Fibroblast of lung (primary cell): ENCODE results near the gene MCCC1. TPM values are rescaled to one million over a fixed set of nuclear protein-coding genes. Genes with fewer than 3 reads are reported as not detected.

Experiments used
- DNase-seq, 2 donors: peaks; one replicate each; pipeline versions ENCODE4 v3.0.0 to v3.0.0-alpha.2; 2010; ENCODE audit warnings: low read depth in 2 of 2
- H2AFZ ChIP-seq: 2 replicates; pipeline ENCODE4 v1.5.1; 2012; ENCODE audit warnings: low read length, control low read depth, inconsistent platforms
- H3K27ac ChIP-seq: 2 replicates; pipeline ENCODE4 v1.5.1; 2011; ENCODE audit warnings: low read length, control low read depth; ENCODE audit not compliant: insufficient read depth
- H3K27me3 ChIP-seq: 2 replicates; pipeline ENCODE4 v1.5.1; 2011; ENCODE audit warnings: mild to moderate bottlenecking, low read length; ENCODE audit not compliant: control insufficient read depth, insufficient read depth
- H3K36me3 ChIP-seq: 2 replicates; pipeline ENCODE4 v1.5.1; 2011; ENCODE audit warnings: low read length; ENCODE audit not compliant: control insufficient read depth, insufficient read depth
- H3K4me1 ChIP-seq: 2 replicates; pipeline ENCODE4 v1.5.1; 2011; ENCODE audit warnings: low read length; ENCODE audit not compliant: control insufficient read depth, insufficient read depth; ENCODE audit errors: extremely low read depth
- H3K4me2 ChIP-seq: 2 replicates; pipeline ENCODE4 v1.5.1; 2011; ENCODE audit warnings: low read length, control low read depth; ENCODE audit not compliant: insufficient read depth; ENCODE audit errors: extremely low read depth
- H3K4me3 ChIP-seq, 4 experiments: fragments of 200-600 bp in 1 of 4; sonication (generic) in 1 of 4; replicated peaks in 1 of 4; 2 replicates each; pipeline ENCODE4 v1.5.1; 2011 to 2016; ENCODE audit warnings: low read length in 4 of 4, low read depth in 3 of 4, mild to moderate bottlenecking in 3 of 4, control low read depth in 2 of 4, inconsistent platforms in 1 of 4, mixed read lengths in 1 of 4; ENCODE audit not compliant: insufficient read depth in 1 of 4; ENCODE audit errors: control extremely low read depth in 1 of 4
- H3K79me2 ChIP-seq: 2 replicates; pipeline ENCODE4 v1.5.1; 2012; ENCODE audit warnings: mild to moderate bottlenecking, low read length, inconsistent platforms; ENCODE audit not compliant: control insufficient read depth, insufficient read depth
- H3K9ac ChIP-seq: 2 replicates; pipeline ENCODE4 v1.5.1; 2011; ENCODE audit warnings: mild to moderate bottlenecking, low read length, control low read depth; ENCODE audit not compliant: insufficient read depth
- H3K9me3 ChIP-seq: 2 replicates; pipeline ENCODE4 v1.5.1; 2012; ENCODE audit warnings: low read depth, low read length; ENCODE audit not compliant: control insufficient read depth, insufficient read depth
- H4K20me1 ChIP-seq: 2 replicates; pipeline ENCODE4 v1.5.1; 2011; ENCODE audit warnings: low read length; ENCODE audit not compliant: control insufficient read depth, insufficient read depth; ENCODE audit errors: extremely low read depth
- CTCF ChIP-seq, 2 donors: IDR thresholded peaks in 1 of 2; conservative IDR thresholded peaks in 1 of 2; 1 replicate in 1 of 2; 2 replicates in 1 of 2; pipeline ENCODE4 v1.5.1; 2011 to 2012; ENCODE audit warnings: low read length in 2 of 2, control low read depth in 1 of 2, inconsistent platforms in 1 of 2, low read depth in 1 of 2, mild to moderate bottlenecking in 1 of 2
- EZH2 ChIP-seq: IDR thresholded peaks from 2 replicates; pipeline ENCODE4 v1.5.1; 2012; ENCODE audit warnings: low read length, control low read depth, mild to moderate bottlenecking; ENCODE audit errors: missing control alignments
- polyA plus RNA-seq, 2 donors: library from polyadenylated mRNA; depleted of rRNA in 1 of 2; stranded (reverse) in 1 of 2; unstranded in 1 of 2; fragments of >200 nt; gene quantifications; 2 replicates each; pipeline ENCODE4 v1.2.1, GENCODE V29; 2011 to 2012; ENCODE audit warnings: missing spikeins in 1 of 2
- total RNA-seq: library from RNA; depleted of rRNA; stranded (reverse); fragments of >200 nt; gene quantifications from 2 replicates; pipeline ENCODE4 v1.2.1, GENCODE V29; 2014

Gene MCCC1
- total and polyA plus RNA-seq, 2 donors (not counting 1 experiment from before 2014, with no cell fraction given) = 16.1 to 29.1 TPM

DNA sequence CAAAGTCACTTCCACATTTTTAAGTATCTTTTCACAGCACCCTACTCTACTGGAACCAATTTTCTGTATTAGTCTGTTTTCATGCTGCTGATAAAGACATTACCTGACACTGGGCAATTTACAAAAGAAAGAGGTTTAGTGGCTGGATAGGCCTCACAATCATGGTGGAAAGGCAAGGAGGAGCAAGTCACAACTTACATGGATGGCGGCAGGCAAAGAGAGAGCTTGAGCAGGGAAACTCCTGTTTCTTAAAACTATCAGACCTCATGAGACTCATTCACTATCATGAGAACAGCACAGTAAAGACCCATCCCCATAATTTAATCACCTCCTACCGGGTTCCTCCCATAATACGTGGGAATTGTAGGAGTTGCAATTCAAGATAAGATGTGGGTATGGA is 18.7 kb downstream of the MCCC1 start:
- Histone ChIP-seq H3K4me2 (no peak overlapping the region), H3K36me3 (peaks cover 3% of the 10 kb centered on the region), H3K4me1 (no peaks in the 10 kb centered on the region), H3K27ac (no peak overlapping the region), H3K4me3 (no peak overlapping the region), H2AFZ (no peak overlapping the region), H3K9me3 (no peaks in the 10 kb centered on the region), H3K27me3 (no peaks in the 10 kb centered on the region), H3K79me2 (no peaks in the 10 kb centered on the region), H3K9ac (no peak overlapping the region), H4K20me1 (no peaks in the 10 kb centered on the region)
- no peak for TF ChIP-seq CTCF (conservative IDR thresholded peaks at IDR 0.05 in 1 of 2, IDR thresholded peaks at IDR 0.05 in 1 of 2; ENCODE audit: low read depth in 1 of 2, low read length in 2 of 2)
- DNase-seq = no peak

GRCh38 chr3:183074881-183075280 is 24.4 kb downstream of the MCCC1 start:
- no peaks in the 10 kb centered on the region for H3K4me1 ChIP-seq
- no peaks in the 10 kb centered on the region for H3K36me3 ChIP-seq
- no peaks in the 10 kb centered on the region for H3K9me3 ChIP-seq
- H4K20me1 ChIP-seq = no peaks in the 10 kb centered on the region
- H3K9ac ChIP-seq = no peak overlapping the region
- H3K4me3 ChIP-seq = no peak overlapping the region
- no peak for DNase-seq
- no peaks in the 10 kb centered on the region for H3K79me2 ChIP-seq
- TF ChIP-seq CTCF (conservative IDR thresholded peaks at IDR 0.05 in 1 of 2, IDR thresholded peaks at IDR 0.05 in 1 of 2; ENCODE audit: low read depth in 1 of 2, low read length in 2 of 2) = no peak
- TF ChIP-seq EZH2 = no peak
- H3K4me2 ChIP-seq = no peak overlapping the region
- no peak overlapping the region for H3K27ac ChIP-seq
- H2AFZ ChIP-seq = no peak overlapping the region
- H3K27me3 ChIP-seq = no peaks in the 10 kb centered on the region

GRCh38 chr3:183074261-183074660 is 25.0 kb downstream of the MCCC1 start:
- H2AFZ ChIP-seq = no peak overlapping the region
- no peak for TF ChIP-seq EZH2
- TF ChIP-seq CTCF (conservative IDR thresholded peaks at IDR 0.05 in 1 of 2, IDR thresholded peaks at IDR 0.05 in 1 of 2; ENCODE audit: low read depth in 1 of 2, low read length in 2 of 2) = no peak
- H3K4me2 ChIP-seq = no peak overlapping the region

More at GRCh38 chr3:183074261-183074660, 25.0 kb downstream of the MCCC1 start:
- DNase-seq = no peak
- Histone ChIP-seq H3K36me3 (no peaks in the 10 kb centered on the region), H3K9ac (no peak overlapping the region), H3K27me3 (no peaks in the 10 kb centered on the region), H3K4me3 (no peak overlapping the region), H3K9me3 (no peaks in the 10 kb centered on the region), H3K4me1 (no peaks in the 10 kb centered on the region), H3K79me2 (no peaks in the 10 kb centered on the region), H4K20me1 (no peaks in the 10 kb centered on the region), H3K27ac (no peak overlapping the region)
